Activated CD4-positive, alpha-beta T cell treated with anti-CD3 and anti-CD28 coated beads for 4 hours (primary cell): ENCODE measurements around the gene ZCCHC10.
"Not testable (repeated sequence)": the region's sequence is repeated elsewhere in the genome, so short reads cannot be mapped to it uniquely, and the experiment has no call there.

ENCODE experiments used
- DNase-seq, 2 donors: peaks; one replicate each; pipeline ENCODE4 v3.0.0-alpha.2; 2020

ZCCHC10 gene

GRCh38 chr5:133025804-133026663 is at the start of gene ZCCHC10:
TSS of gene ZCCHC10 (minus strand) at chr5:133026549. CDS start at chr5:133026537, 12 bp downstream.
- peak; percentile 90 to 92 for DNase-seq

GRCh38 chr5:133075572-133076536 is 49.5 kb upstream of the ZCCHC10 start:
- no peak for DNase-seq

GRCh38 chr5:133072021-133072420 is 45.7 kb upstream of the ZCCHC10 start:
- no peak for DNase-seq

GRCh38 chr5:133066045-133066444 is 39.7 kb upstream of the ZCCHC10 start:
- no peak for DNase-seq

- DNase-seq: no peak
Observed at GRCh38 chr5:133065471-133065870, 39.1 kb upstream of the ZCCHC10 start.

GRCh38 chr5:133063965-133064364 is 37.6 kb upstream of the ZCCHC10 start:
- DNase-seq: no peak

GRCh38 chr5:133062276-133062675 is 35.9 kb upstream of the ZCCHC10 start:
- no peak for DNase-seq

- DNase-seq: no peak
Observed at GRCh38 chr5:133059621-133060020, 33.3 kb upstream of the ZCCHC10 start.

GRCh38 chr5:133056891-133057290 is 30.5 kb upstream of the ZCCHC10 start:
- no peak for DNase-seq

- no peak for DNase-seq
Observed at GRCh38 chr5:133054697-133055471, 28.5 kb upstream of the ZCCHC10 start.

GRCh38 chr5:133053448-133053847 is 27.1 kb upstream of the ZCCHC10 start:
- DNase-seq: no peak

- DNase-seq: peak; percentile 33 to 38
Observed at GRCh38 chr5:133052317-133053175, 26.2 kb upstream of the ZCCHC10 start.

- peak; percentile 98 for DNase-seq
Observed at GRCh38 chr5:133051542-133052316, 25.4 kb upstream of the ZCCHC10 start, which contains the start of gene HSPA4. TSS of gene HSPA4 (plus strand) at chr5:133052013. CDS start at chr5:133052251, 238 bp downstream.

GRCh38 chr5:133051061-133051541 is 24.8 kb upstream of the ZCCHC10 start:
- no peak for DNase-seq

- no peak for DNase-seq
Observed at GRCh38 chr5:133050521-133050920, 24.2 kb upstream of the ZCCHC10 start.

GRCh38 chr5:133049726-133050048 is 23.3 kb upstream of the ZCCHC10 start:
- DNase-seq: no peak

- no peak for DNase-seq
Observed at GRCh38 chr5:133048993-133049725, 22.8 kb upstream of the ZCCHC10 start.

GRCh38 chr5:133047404-133047803 is 21.1 kb upstream of the ZCCHC10 start:
- no peak for DNase-seq

- not testable (repeated sequence) for DNase-seq
Observed at GRCh38 chr5:133046560-133046959, 20.2 kb upstream of the ZCCHC10 start.

- no peak for DNase-seq
Observed at GRCh38 chr5:133041910-133042309, 15.6 kb upstream of the ZCCHC10 start.
